Thoracic aorta (tissue), 2 donors: ENCODE data around the gene PSMG4. TPM values are rescaled to one million over a fixed set of nuclear protein-coding genes. Genes with fewer than 3 reads are reported as not detected.
"Not testable (repeated sequence)": the region's sequence is repeated elsewhere in the genome, so short reads cannot be mapped to it uniquely, and the experiment has no call there.

ENCODE experiments used
- ATAC-seq: fragments of 150-250 bp; one replicate; pipeline ENCODE4 v1.8.0; 2017; ENCODE audit warnings: low read depth; ENCODE audit not compliant: insufficient number of reproducible peaks, low FRiP score
- DNase-seq: peaks from one replicate; pipeline ENCODE4 v3.0.0-alpha.2; 2020; ENCODE audit warnings: low spot score
- H3K27ac ChIP-seq, 2 donors: fragments of 200-600 bp; sonication (generic); 1 replicate in 1 of 2; 2 replicates in 1 of 2; pipeline ENCODE4 v1.5.1; 2016; ENCODE audit warnings: mild to moderate bottlenecking in 2 of 2, moderate library complexity in 2 of 2
- H3K27me3 ChIP-seq: fragments of 200-600 bp; sonication (generic); replicated peaks from 2 replicates; pipeline ENCODE4 v1.6.0; 2016; ENCODE audit warnings: mild to moderate bottlenecking; ENCODE audit not compliant: insufficient read depth
- H3K36me3 ChIP-seq: fragments of 200-600 bp; sonication (generic); one replicate; pipeline ENCODE4 v1.5.1; 2016
- H3K4me1 ChIP-seq, 2 donors: fragments of 200-600 bp; sonication (generic); 1 replicate in 1 of 2; 2 replicates in 1 of 2; pipeline versions ENCODE4 v1.5.1 to v1.6.0; 2016; ENCODE audit warnings: low read depth in 2 of 2, mild to moderate bottlenecking in 1 of 2; ENCODE audit not compliant: control insufficient read depth in 1 of 2
- H3K4me3 ChIP-seq: fragments of 200-600 bp; sonication (generic); 2 replicates; pipeline ENCODE4 v1.5.1; 2016; ENCODE audit warnings: mild to moderate bottlenecking
- H3K9me3 ChIP-seq: fragments of 200-600 bp; sonication (generic); 2 replicates; pipeline ENCODE4 v1.5.1; 2016
- CTCF ChIP-seq: fragments of 200-600 bp; sonication (generic); IDR thresholded peaks from one replicate; pipeline ENCODE4 v1.5.1; 2019; ENCODE audit warnings: antibody characterized with exemption
- total RNA-seq, 2 donors: library from RNA; depleted of rRNA; stranded (reverse); fragments of >200 nt; gene quantifications; one replicate each; pipeline versions ENCODE4 v1.1.0 to v1.2.3, GENCODE V29; 2016

The PSMG4 gene
- total RNA-seq, 2 donors from 2014 or later, result 19.4 to 29.0 TPM

- H3K9me3 ChIP-seq, result no peaks in the 10 kb centered on the region
- DNase-seq, result no peak
- no peak overlapping the region for H3K27ac ChIP-seq
- H3K36me3 ChIP-seq, result no peaks in the 10 kb centered on the region
- no peak for ATAC-seq
- no peak overlapping the region for H3K4me3 ChIP-seq
- no peak for TF ChIP-seq CTCF
- H3K27me3 ChIP-seq, result peaks cover 13% of the 10 kb centered on the region
- peaks cover 5 to 13% of the 10 kb centered on the region in 2 donors for H3K4me1 ChIP-seq
These were observed 22.7 kb upstream of the PSMG4 start for GRCh38 chr6:3236005-3236404.

- H3K27me3 ChIP-seq, result peaks cover 5% of the 10 kb centered on the region
- no peaks in the 10 kb centered on the region for H3K4me1 ChIP-seq
- no peak overlapping the region for H3K4me3 ChIP-seq
- no peaks in the 10 kb centered on the region for H3K36me3 ChIP-seq
- no peak for DNase-seq
- H3K27ac ChIP-seq, result no peak overlapping the region
- no peak for ATAC-seq
- TF ChIP-seq CTCF, result no peak
- no peaks in the 10 kb centered on the region for H3K9me3 ChIP-seq
These were observed 20.7 kb upstream of the PSMG4 start for GRCh38 chr6:3237761-3238662.

- no peak for TF ChIP-seq CTCF
- ATAC-seq (no peak), DNase-seq (no peak)
- Histone ChIP-seq H3K4me1 (no peaks in the 10 kb centered on the region), H3K9me3 (no peaks in the 10 kb centered on the region), H3K36me3 (no peaks in the 10 kb centered on the region), H3K27me3 (no peaks in the 10 kb centered on the region), H3K4me3 (no peak overlapping the region), H3K27ac (no peak overlapping the region)
These were observed 19.5 kb upstream of the PSMG4 start for GRCh38 chr6:3239110-3239830.

- no peak for ATAC-seq
- Histone ChIP-seq H3K4me1 (no peaks in the 10 kb centered on the region), H3K27me3 (no peaks in the 10 kb centered on the region), H3K9me3 (no peaks in the 10 kb centered on the region), H3K36me3 (no peaks in the 10 kb centered on the region), H3K27ac (no peak overlapping the region), H3K4me3 (no peak overlapping the region)
- no peak for TF ChIP-seq CTCF
- DNase-seq, result no peak
These were observed 18.2 kb upstream of the PSMG4 start for GRCh38 chr6:3240595-3240994.

- not testable (repeated sequence) for H3K4me1 ChIP-seq
These were observed 17.0 kb upstream of the PSMG4 start for GRCh38 chr6:3241745-3242144.

More at GRCh38 chr6:3241745-3242144, 17.0 kb upstream of the PSMG4 start:
- H3K36me3 ChIP-seq, H3K27me3 ChIP-seq, DNase-seq, H3K27ac ChIP-seq, H3K4me3 ChIP-seq, H3K9me3 ChIP-seq, ATAC-seq: not testable (repeated sequence)
